HG03280 (cell line): Measurements from ENCODE around the gene ABCB1.

Experiments
- ATAC-seq: cut with Tn5 transposase; IDR thresholded peaks from one replicate; pipeline ENCODE4 v1.9.1; 2021; ENCODE audit warnings: mild to moderate bottlenecking, moderate library complexity; ENCODE audit not compliant: unreplicated experiment

The ABCB1 gene

GRCh38 chr7:87600130-87601124 is at the start of gene ABCB1:
ABCB1 (minus strand) TSS chr7:87600884; CDS start chr7:87600184, 700 bp downstream.
- peak; percentile 43 for ATAC-seq

DNA sequence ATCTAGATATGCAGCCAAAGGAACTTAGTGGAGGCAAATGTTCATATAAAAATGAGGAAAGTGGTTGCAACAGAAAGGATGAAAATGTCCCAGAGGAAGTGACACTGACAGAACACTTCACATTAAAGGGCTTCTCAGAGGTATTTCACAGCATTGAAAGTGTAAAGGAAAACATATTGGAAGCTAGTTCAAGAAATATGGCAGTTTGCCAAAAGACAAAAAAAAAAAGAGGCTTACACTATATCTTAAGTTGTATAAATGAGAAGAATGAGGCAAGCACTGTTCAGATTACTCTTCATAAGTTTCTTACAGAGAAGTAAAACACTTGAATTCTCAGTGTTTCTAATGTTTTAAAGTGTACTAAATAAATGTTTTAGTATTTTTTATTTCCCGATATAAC is 47.6 kb upstream of the ABCB1 start:
- ATAC-seq: no peak

- ATAC-seq: no peak
These were observed 44.8 kb upstream of the ABCB1 start for GRCh38 chr7:87645446-87645845.

- ATAC-seq: no peak
These were observed 35.2 kb upstream of the ABCB1 start for GRCh38 chr7:87635921-87636320.

- peak; percentile 31 for ATAC-seq
These were observed 28.3 kb upstream of the ABCB1 start for GRCh38 chr7:87628780-87629569.

DNA sequence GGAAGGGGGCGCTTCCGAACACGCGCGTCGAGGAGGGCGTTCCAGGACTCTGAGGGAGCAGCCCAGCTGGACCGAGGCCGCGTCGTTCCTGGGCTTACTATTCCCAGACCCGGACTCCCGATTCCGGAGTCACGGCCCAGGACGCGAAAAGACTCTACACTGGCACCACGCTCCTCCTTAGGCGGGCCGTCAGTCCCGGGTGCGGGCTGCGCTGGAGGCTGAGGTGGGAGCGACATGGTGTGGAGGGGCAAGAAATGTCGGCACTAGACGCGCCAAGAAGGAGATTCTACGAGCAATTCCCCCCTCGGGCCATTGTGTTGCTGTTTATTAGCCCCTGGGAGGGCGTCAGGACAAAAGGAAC is 26.9 kb upstream of the ABCB1 start:
- peak; percentile 20 for ATAC-seq

DNA sequence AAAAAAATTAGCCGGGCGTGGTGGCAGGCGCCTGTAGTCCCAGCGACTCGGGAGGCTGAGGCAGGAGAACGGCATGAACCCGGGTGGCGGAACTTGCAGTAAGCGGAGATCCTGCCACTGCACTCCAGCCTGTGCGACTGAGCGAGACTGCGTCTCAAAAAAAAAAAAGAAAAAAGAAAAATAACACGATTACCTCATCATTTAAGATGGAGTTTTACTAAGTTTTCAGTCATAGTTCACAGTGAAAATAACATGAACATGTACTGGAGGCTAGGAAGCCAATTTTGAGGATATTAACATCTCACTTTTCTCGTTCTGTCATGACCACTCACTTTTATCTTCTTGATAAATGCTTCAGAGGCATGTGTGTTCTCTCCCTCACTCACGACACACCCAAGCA is 24.4 kb upstream of the ABCB1 start:
- ATAC-seq: no peak

GRCh38 chr7:87624628-87625027 is 23.9 kb upstream of the ABCB1 start:
- ATAC-seq: no peak

- no peak for ATAC-seq
These were observed 14.5 kb upstream of the ABCB1 start for GRCh38 chr7:87615197-87615596.

DNA sequence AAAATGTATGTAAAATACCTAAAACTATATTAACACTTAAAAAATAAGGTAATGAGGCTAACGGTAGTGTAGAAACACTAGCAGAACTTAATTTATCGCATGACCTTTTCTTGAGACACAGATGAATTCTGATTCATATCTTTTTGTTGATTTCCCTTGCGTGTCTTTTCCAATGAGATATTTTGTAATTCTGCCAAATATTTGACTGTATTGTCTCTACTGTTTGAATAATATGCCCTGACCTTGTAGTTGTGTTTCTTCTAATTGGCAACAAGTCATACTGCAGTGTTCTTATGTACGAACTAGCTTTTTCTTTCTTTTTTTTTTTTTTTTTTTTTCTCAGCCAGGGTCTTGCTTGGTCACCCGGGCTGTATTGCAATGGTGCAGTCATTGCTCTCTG is 9.2 kb upstream of the ABCB1 start:
- no peak for ATAC-seq

DNA sequence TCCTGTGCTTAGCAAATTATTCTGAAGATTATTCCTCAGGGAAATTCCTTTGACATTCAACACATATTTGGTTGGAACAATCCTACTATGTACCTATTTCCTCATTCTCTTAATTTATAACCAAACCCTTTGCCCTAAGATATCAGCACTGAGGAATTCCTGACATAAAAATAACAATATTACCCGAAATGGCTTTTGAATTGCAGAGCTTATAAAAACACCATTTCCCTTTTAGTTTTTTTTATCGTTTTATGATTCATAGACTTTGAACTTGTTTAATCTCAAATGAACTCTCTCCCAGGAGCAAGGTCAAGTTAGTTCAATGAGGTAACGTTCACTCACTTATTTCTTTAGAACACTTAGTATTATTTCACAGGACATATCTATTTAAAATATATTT is 7.7 kb upstream of the ABCB1 start:
- no peak for ATAC-seq

GRCh38 chr7:87604264-87604663 is 3.6 kb upstream of the ABCB1 start:
- no peak for ATAC-seq

GRCh38 chr7:87599336-87599735 is 1.3 kb downstream of the ABCB1 start:
- peak; percentile 95 for ATAC-seq

GRCh38 chr7:87598234-87599009 is 2.3 kb downstream of the ABCB1 start:
- no peak for ATAC-seq

GRCh38 chr7:87596696-87597095 is 4.0 kb downstream of the ABCB1 start:
- no peak for ATAC-seq

DNA sequence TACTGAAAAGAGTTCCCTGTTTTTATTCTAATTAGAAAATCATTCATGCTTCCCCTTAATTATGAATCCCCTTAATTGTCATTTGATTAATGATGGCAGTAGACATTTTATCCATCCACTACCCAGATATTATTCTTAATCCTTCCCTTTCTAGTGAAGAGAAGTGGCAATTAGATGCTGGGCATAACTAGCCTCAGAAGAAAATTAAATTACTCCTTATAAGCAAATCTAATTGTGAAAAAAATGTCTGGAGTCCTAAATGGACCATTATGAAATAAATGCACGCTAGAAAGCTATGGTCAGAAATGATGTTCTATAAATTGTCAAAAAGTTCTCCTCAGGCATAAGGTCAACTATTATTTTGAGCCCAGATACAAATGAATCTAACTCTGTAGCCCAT is 4.5 kb downstream of the ABCB1 start:
- no peak for ATAC-seq

DNA sequence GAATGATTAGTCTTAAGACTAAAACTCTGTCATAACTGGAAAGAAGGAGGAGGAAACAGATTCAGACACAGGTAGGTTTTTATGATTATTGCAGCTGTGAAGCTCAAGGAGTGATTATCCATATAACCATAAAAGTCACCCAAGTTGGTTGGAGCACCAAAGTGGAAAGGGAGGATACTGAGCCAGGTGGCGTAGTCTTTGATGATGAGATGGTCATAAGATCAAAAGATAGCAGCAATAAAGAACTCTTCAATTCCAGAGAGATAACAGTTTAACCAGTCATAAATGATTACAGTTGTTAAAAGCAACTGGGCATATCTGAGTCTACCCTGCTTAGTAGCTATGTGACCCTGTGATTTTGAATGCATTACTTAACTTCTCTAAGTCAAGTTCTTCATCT is 8.4 kb downstream of the ABCB1 start:
- no peak for ATAC-seq

- no peak for ATAC-seq
These were observed 9.5 kb downstream of the ABCB1 start for GRCh38 chr7:87591211-87591610.

- ATAC-seq: no peak
These were observed 10.1 kb downstream of the ABCB1 start for GRCh38 chr7:87590578-87590977.

DNA sequence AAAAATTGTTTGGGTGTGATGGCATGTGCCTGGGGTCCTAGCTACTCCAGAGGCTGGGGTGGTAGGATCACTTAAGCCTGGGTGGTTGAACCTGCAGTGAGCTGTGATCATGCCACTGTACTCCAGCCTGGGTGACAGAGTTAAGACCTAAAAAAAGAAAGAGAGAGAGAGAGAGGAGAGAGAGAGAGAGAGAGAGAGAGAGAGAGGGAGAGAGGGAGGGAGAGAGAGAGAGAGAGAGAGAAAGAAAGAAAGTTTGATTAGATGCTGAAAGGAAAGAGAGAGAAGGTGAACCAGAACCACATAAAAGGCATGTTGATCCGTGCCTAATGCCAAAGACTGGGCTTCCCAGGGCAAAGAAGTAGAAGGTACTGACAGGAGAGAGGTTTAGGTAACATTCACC is 11.1 kb downstream of the ABCB1 start:
- no peak for ATAC-seq

- no peak for ATAC-seq
These were observed 19.0 kb downstream of the ABCB1 start for GRCh38 chr7:87581723-87582122.
